HG02870 (cell line): ENCODE measurements around the gene APPBP2.
A peak's percentile ranks its signal among the peaks of the same experiment; 100 is the strongest.

Experiments
- ATAC-seq: cut with Tn5 transposase; IDR thresholded peaks from one replicate; pipeline ENCODE4 v1.9.1; 2021; ENCODE audit warnings: mild to moderate bottlenecking, moderate library complexity; ENCODE audit not compliant: unreplicated experiment

Gene APPBP2

GRCh38 chr17:60403962-60404361 is 122.1 kb downstream of the APPBP2 start:
- ATAC-seq, result no peak

GRCh38 chr17:60403523-60403810 is 122.6 kb downstream of the APPBP2 start:
- no peak for ATAC-seq

GRCh38 chr17:60401819-60402218 is 124.2 kb downstream of the APPBP2 start:
- ATAC-seq, result no peak

GRCh38 chr17:60398227-60398959 is 127.6 kb downstream of the APPBP2 start:
- ATAC-seq, result peak; percentile 35

- no peak for ATAC-seq
These were observed 129.6 kb downstream of the APPBP2 start for GRCh38 chr17:60396412-60396811.

- ATAC-seq, result no peak
These were observed 130.5 kb downstream of the APPBP2 start for GRCh38 chr17:60395508-60396065.

- ATAC-seq, result no peak
These were observed 132.0 kb downstream of the APPBP2 start for GRCh38 chr17:60393840-60394723.
